ENCODE results near the gene TMEM209.

TMEM209 gene

GRCh38 chr7:130213828-130214227, 8.6 kb upstream of the TMEM209 start:
- no peak overlapping the region for H3K9ac ChIP-seq (ENCODE audit: low read depth, low read length, poor library complexity, severe bottlenecking)
- TF ChIP-seq EZH2phosphoT487 (IDR thresholded peaks at IDR 0.05; ENCODE audit: borderline replicate concordance) (no peak), CTCF (conservative IDR thresholded peaks at IDR 0.05; ENCODE audit: low read length) (no peak)

GRCh38 chr7:130210181-130210935, 5.2 kb upstream of the TMEM209 start:
- Histone ChIP-seq H3K9ac (ENCODE audit: low read depth, low read length, poor library complexity, severe bottlenecking) (no peak overlapping the region), H3K9me3 (ENCODE audit: insufficient read depth, low read depth, low read length) (no peaks in the 10 kb centered on the region), H3K4me3 (ENCODE audit: low read length, poor library complexity, severe bottlenecking) (no peak overlapping the region), H3F3A (ENCODE audit: low read depth) (no peaks in the 10 kb centered on the region), H3K9me2 (replicated peaks; ENCODE audit: low read depth, low read length) (no peaks in the 10 kb centered on the region), H3K36me3 (ENCODE audit: insufficient read depth, low read length) (no peaks in the 10 kb centered on the region), H3K4me1 (ENCODE audit: insufficient read depth, low read length, poor library complexity, severe bottlenecking) (no peaks in the 10 kb centered on the region), H3K4me2 (ENCODE audit: low read depth, low read length, poor library complexity, severe bottlenecking) (no peak overlapping the region), H3K79me2 (ENCODE audit: insufficient read depth, low read length) (no peaks in the 10 kb centered on the region), H3K27me3 (ENCODE audit: insufficient read depth, low read length, poor library complexity, severe bottlenecking) (no peaks in the 10 kb centered on the region), H4K20me1 (ENCODE audit: insufficient read depth, low read length, poor library complexity, severe bottlenecking) (no peaks in the 10 kb centered on the region), H2AFZ (ENCODE audit: low read length) (no peak overlapping the region)
- TF ChIP-seq EZH2phosphoT487 (IDR thresholded peaks at IDR 0.05; ENCODE audit: borderline replicate concordance) (no peak), CTCF (conservative IDR thresholded peaks at IDR 0.05; ENCODE audit: low read length) (no peak)

More at GRCh38 chr7:130213828-130214227, 8.6 kb upstream of the TMEM209 start:
- no peak overlapping the region for H3K4me3 ChIP-seq (ENCODE audit: low read length, poor library complexity, severe bottlenecking)
- H3K27me3 ChIP-seq (ENCODE audit: insufficient read depth, low read length, poor library complexity, severe bottlenecking), result no peaks in the 10 kb centered on the region
- H3K4me2 ChIP-seq (ENCODE audit: low read depth, low read length, poor library complexity, severe bottlenecking), result no peak overlapping the region
- no peaks in the 10 kb centered on the region for H3K36me3 ChIP-seq (ENCODE audit: insufficient read depth, low read length)
- H2AFZ ChIP-seq (ENCODE audit: low read length), result peak overlapping the region; percentile 60; the same call in 1 of the 2 replicates
- H3F3A ChIP-seq (ENCODE audit: low read depth), result no peaks in the 10 kb centered on the region
- H4K20me1 ChIP-seq (ENCODE audit: insufficient read depth, low read length, poor library complexity, severe bottlenecking), result no peaks in the 10 kb centered on the region
- no peaks in the 10 kb centered on the region for H3K9me2 ChIP-seq (replicated peaks; ENCODE audit: low read depth, low read length)
- no peaks in the 10 kb centered on the region for H3K4me1 ChIP-seq (ENCODE audit: insufficient read depth, low read length, poor library complexity, severe bottlenecking)
- no peaks in the 10 kb centered on the region for H3K79me2 ChIP-seq (ENCODE audit: insufficient read depth, low read length)
- no peaks in the 10 kb centered on the region for H3K9me3 ChIP-seq (ENCODE audit: insufficient read depth, low read depth, low read length)

GRCh38 chr7:130208516-130208915, 3.3 kb upstream of the TMEM209 start:
- Histone ChIP-seq H3K9ac (ENCODE audit: low read depth, low read length, poor library complexity, severe bottlenecking) (no peak overlapping the region), H3K9me3 (ENCODE audit: insufficient read depth, low read depth, low read length) (no peaks in the 10 kb centered on the region), H3K9me2 (replicated peaks; ENCODE audit: low read depth, low read length) (no peaks in the 10 kb centered on the region), H3K4me2 (ENCODE audit: low read depth, low read length, poor library complexity, severe bottlenecking) (no peak overlapping the region), H2AFZ (ENCODE audit: low read length) (no peak overlapping the region), H4K20me1 (ENCODE audit: insufficient read depth, low read length, poor library complexity, severe bottlenecking) (no peaks in the 10 kb centered on the region), H3K4me1 (ENCODE audit: insufficient read depth, low read length, poor library complexity, severe bottlenecking) (peaks cover 7% of the 10 kb centered on the region), H3K4me3 (ENCODE audit: low read length, poor library complexity, severe bottlenecking) (no peak overlapping the region), H3F3A (ENCODE audit: low read depth) (no peaks in the 10 kb centered on the region), H3K36me3 (ENCODE audit: insufficient read depth, low read length) (no peaks in the 10 kb centered on the region), H3K79me2 (ENCODE audit: insufficient read depth, low read length) (peaks cover 16% of the 10 kb centered on the region), H3K27me3 (ENCODE audit: insufficient read depth, low read length, poor library complexity, severe bottlenecking) (no peaks in the 10 kb centered on the region)
- TF ChIP-seq EZH2phosphoT487 (IDR thresholded peaks at IDR 0.05; ENCODE audit: borderline replicate concordance), result no peak
- TF ChIP-seq CTCF (conservative IDR thresholded peaks at IDR 0.05; ENCODE audit: low read length), result no peak
